Testis (tissue), 3 donors: ENCODE results near the gene LYVE1. TPM values are rescaled to one million over a fixed set of nuclear protein-coding genes. Genes with fewer than 3 reads are reported as not detected.

Source experiments
- DNase-seq: peaks from one replicate; pipeline ENCODE4 v3.0.0-alpha.2; 2019
- H3K27ac ChIP-seq, 2 donors: fragments of 200-600 bp; sonication (generic); one replicate each; pipeline ENCODE4 v1.5.1; 2019
- H3K27me3 ChIP-seq: fragments of 200-600 bp; sonication (generic); one replicate; pipeline ENCODE4 v1.5.1; 2019
- H3K36me3 ChIP-seq: fragments of 200-600 bp; sonication (generic); one replicate; pipeline ENCODE4 v1.5.1; 2017; ENCODE audit warnings: low read depth; ENCODE audit errors: missing control alignments
- H3K4me1 ChIP-seq: fragments of 200-600 bp; sonication (generic); one replicate; pipeline ENCODE4 v1.5.1; 2019
- H3K4me3 ChIP-seq, 2 donors: fragments of 200-600 bp; sonication (generic); one replicate each; pipeline ENCODE4 v1.5.1; 2017 to 2019
- H3K9me3 ChIP-seq: fragments of 200-600 bp; sonication (generic); one replicate; pipeline ENCODE4 v1.5.1; 2017
- CTCF ChIP-seq, 3 experiments: fragments of 450-650 bp in 2 of 3; fragments of 200-600 bp in 1 of 3; sonication (generic) in 1 of 3; IDR thresholded peaks; one replicate each; pipeline ENCODE4 v1.5.1; 2016 to 2019; ENCODE audit warnings: antibody characterized with exemption in 3 of 3, mild to moderate bottlenecking in 2 of 3, moderate library complexity in 1 of 3
- POLR2A ChIP-seq: fragments of 450-650 bp; IDR thresholded peaks from one replicate; pipeline ENCODE4 v1.6.1; 2017; ENCODE audit warnings: antibody characterized with exemption, mild to moderate bottlenecking, moderate library complexity
- WGBS, 2 donors: methylation state at CpG; one replicate each; pipeline ENCODE4 v1.1.5; 2018; 5-methylcytosine and 5-hydroxymethylcytosine counted together
- intact Hi-C: fragments of 100-400 bp; cut with DNase I; formaldehyde crosslinking; loops from one replicate; pipeline ENCODE4 v1.15.1; 2023; ENCODE audit warnings: low total_unique reads
- polyA plus RNA-seq: library from polyadenylated mRNA; stranded (reverse); fragments of 350-450 nt; fragmentation: Illumina TruSeq; extraction: RNeasy Lipid Tissue Mini Kit (QIAGEN cat#74804); gene quantifications from one replicate; pipeline ENCODE4 v1.2.3, GENCODE V29; 2014; ENCODE audit warnings: low read depth, low replicate concordance; ENCODE audit not compliant: insufficient read depth
- total RNA-seq, 2 donors: library from RNA; depleted of rRNA; stranded (reverse); fragments of >200 nt; gene quantifications; one replicate each; pipeline ENCODE4 v1.2.3, GENCODE V29; 2016

The LYVE1 gene
- total and polyA plus RNA-seq, 3 donors from 2014 or later, result 4.6 to 24.1 (median 7.5) TPM

DNA sequence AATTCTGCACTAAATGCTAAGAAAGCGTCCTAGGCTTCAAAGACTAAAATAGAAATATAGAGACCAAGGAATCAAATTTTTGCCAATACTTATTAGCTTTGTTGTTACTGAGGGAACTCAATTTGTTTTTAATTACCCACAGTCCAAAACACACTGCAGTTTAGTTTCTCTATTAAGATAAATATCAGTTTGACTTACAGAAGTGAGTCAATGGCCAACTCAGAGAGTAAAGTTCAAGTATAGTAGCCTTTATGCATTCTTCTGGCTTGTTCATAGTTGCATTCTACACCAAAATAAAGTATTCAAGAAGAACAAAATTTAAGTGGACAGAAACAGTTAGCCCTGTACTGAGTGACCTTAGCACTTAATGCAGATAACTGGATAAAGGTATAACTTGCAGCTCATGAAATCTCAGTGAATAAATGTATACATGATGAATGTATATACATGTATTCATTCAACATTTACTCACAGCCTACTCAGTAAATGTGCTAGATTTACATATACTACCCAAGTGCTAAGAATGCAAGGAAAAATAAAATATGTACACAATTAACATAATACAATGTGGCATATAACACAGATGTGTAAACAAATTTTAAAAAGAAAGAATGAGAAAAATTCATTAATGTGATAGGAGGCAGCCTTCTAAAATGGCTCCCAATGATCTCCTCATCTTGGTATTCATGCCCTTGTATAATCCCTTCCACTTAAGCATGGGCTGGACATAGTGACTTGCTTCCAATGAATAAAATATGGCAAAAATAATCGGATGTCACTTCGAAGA lies 17.8 kb downstream of the LYVE1 start:
- no peaks in the 10 kb centered on the region for H3K36me3 ChIP-seq
- no peak overlapping the region for H3K4me3 ChIP-seq
- no peak overlapping the region for H3K27ac ChIP-seq
- H3K4me1 ChIP-seq, result no peaks in the 10 kb centered on the region
- intact Hi-C loops, result no loop called here
- TF ChIP-seq CTCF (IDR thresholded peaks at IDR 0.05), result no peak
- TF ChIP-seq POLR2A, result no peak
- DNase-seq, result no peak
- WGBS, 2 donors, result 91% methylated on average over 3 of the region's 3 CpGs
- H3K9me3 ChIP-seq, result no peaks in the 10 kb centered on the region
- H3K27me3 ChIP-seq, result no peaks in the 10 kb centered on the region

GRCh38 chr11:10544491-10545465 lies 23.7 kb downstream of the LYVE1 start:
- H3K36me3 ChIP-seq, result no peaks in the 10 kb centered on the region
- DNase-seq, result no peak
- intact Hi-C loops, result no loop called here
- WGBS, 2 donors, result 92 to 94% methylated on average over 3 to 7 of the region's 7 CpGs
- no peaks in the 10 kb centered on the region for H3K9me3 ChIP-seq
- no peaks in the 10 kb centered on the region for H3K4me1 ChIP-seq
- no peak for TF ChIP-seq POLR2A
- TF ChIP-seq CTCF (IDR thresholded peaks at IDR 0.05), result no peak
- no peak overlapping the region for H3K27ac ChIP-seq
- no peak overlapping the region for H3K4me3 ChIP-seq
- H3K27me3 ChIP-seq, result no peaks in the 10 kb centered on the region

DNA sequence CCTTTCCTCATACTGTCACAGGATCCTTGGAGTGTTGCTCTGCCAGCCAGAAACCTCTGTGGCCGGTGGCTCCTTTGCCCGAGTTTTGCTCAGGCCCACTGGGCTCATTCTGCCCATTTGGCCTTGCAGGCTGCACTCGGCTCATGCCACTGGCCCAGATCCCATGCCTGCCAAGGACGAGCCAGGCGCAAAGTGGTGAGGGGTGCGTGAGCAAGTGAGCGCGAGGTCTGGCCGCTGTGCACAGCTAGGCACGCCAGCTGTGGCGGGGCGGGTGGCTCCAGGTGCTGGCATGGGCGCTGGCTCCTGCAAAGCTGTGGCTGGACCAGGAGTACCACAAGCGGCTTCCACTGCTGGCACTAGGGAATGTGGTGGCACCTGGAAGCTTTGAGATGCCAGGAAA lies 24.7 kb downstream of the LYVE1 start:
- Histone ChIP-seq H3K27ac (no peak overlapping the region), H3K4me1 (no peaks in the 10 kb centered on the region), H3K4me3 (no peak overlapping the region), H3K27me3 (no peaks in the 10 kb centered on the region), H3K36me3 (no peaks in the 10 kb centered on the region), H3K9me3 (no peaks in the 10 kb centered on the region)
- intact Hi-C loops, result no loop called here
- TF ChIP-seq CTCF (IDR thresholded peaks at IDR 0.05) (no peak), POLR2A (no peak)
- WGBS, 2 donors, result 94 to 95% methylated on average over 2 to 14 of the region's 14 CpGs
- DNase-seq, result no peak

GRCh38 chr11:10542776-10543175 lies 25.7 kb downstream of the LYVE1 start:
- H3K36me3 ChIP-seq, result no peaks in the 10 kb centered on the region
- no peaks in the 10 kb centered on the region for H3K9me3 ChIP-seq
- no peak for TF ChIP-seq CTCF (IDR thresholded peaks at IDR 0.05)
- no peak for TF ChIP-seq POLR2A
- intact Hi-C loops, result no loop called here
- WGBS, 2 donors, result 83 to 89% methylated on average over 3 of the region's 3 CpGs
- no peak for DNase-seq
- H3K4me1 ChIP-seq, result no peaks in the 10 kb centered on the region
- H3K4me3 ChIP-seq, result no peak overlapping the region
- H3K27me3 ChIP-seq, result no peaks in the 10 kb centered on the region
- H3K27ac ChIP-seq, result no peak overlapping the region
